IPS-11a (cell line): ENCODE data around the gene TMEM59L.
"Not testable (repeated sequence)": the region's sequence is repeated elsewhere in the genome, so short reads cannot be mapped to it uniquely, and the experiment has no call there.

Experiments
- H3K4me3 ChIP-seq: one replicate; pipeline ENCODE4 v1.5.1; 2013; ENCODE audit warnings: low read depth, low read length, control low read depth

TMEM59L gene

DNA sequence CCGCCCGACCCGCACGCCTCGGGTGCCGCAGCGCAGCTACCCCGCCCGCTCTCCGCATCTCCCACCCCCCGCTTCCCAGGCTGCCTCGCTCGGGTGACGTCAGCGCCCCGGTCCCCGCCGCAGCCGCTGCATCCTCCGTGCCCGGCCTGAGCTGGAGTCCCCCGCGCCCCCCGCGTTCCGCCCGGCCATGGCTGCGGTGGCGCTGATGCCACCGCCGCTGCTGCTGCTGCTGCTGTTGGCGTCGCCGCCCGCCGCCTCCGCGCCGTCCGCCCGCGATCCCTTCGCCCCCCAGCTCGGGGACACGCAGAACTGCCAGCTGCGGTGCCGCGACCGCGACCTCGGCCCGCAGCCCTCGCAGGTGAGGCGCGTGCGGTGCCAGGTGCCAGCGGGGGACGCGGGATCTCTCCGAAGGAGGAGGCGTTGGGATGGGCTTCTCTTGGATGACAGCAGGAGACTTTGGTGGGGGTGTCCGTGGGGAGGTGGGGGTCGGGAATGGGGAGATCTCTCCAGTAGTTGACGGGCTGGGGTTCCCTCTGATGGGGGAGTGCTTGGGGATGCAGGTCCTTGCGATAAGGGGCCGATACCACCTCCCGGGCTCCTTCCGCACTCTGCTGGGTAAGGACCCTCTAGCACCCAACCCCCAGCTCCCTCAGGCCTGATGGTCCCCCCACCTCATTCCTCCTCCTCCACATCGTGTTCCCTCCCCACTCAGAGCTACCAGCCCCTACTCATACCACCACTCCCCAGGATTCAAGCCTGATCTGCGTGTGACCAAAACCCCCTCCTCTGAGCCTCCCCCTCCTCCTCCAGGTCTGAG lies at the start of gene TMEM59L:
Gene TMEM59L (plus strand): TSS at position 99 of the 817 bp plus-strand sequence. CDS start 89 bp downstream, at position 188.
- peak within 1 kb of the TSS; percentile 47 for H3K4me3 ChIP-seq

DNA sequence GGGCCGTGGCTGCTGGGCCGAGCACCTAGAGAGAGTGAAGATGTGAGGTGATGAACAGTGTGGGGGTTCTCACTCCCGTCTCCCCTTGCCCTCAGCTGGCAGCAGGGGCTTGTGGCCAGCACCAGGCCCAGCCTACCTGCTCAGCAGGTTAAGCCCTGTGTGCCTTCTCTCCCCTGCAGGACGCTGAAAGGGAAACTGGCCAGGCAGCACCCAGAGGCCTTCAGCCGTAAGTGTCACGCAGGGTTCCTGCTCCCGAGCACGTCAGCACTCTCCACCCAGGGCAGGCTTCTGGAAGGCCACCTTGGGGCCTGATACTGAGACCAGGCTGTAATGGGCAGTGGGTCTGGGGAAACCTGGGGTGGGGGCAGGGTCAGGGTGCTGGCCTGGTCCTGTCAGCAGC lies 45.7 kb upstream of the TMEM59L start:
- H3K4me3 ChIP-seq: no peak overlapping the region

DNA sequence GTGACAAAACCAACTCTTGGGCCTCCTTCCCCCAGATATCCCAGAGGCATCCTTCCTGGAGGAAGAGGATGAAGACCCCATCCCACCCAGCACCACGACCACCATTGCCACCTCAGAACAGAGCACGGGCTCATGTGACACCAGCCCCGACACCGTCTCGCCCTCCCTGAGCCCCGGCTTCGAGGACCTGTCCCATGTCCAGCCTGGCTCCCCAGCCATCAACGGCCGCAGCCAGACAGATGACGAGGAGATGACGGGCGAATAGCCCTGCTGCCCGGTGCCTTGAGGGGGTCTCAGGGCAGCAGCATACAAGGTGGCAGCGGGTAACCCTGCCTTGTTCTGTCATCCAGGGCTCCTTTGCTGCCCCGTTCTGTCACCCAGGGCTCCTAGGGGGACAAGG lies 44.3 kb upstream of the TMEM59L start:
- H3K4me3 ChIP-seq: no peak overlapping the region

DNA sequence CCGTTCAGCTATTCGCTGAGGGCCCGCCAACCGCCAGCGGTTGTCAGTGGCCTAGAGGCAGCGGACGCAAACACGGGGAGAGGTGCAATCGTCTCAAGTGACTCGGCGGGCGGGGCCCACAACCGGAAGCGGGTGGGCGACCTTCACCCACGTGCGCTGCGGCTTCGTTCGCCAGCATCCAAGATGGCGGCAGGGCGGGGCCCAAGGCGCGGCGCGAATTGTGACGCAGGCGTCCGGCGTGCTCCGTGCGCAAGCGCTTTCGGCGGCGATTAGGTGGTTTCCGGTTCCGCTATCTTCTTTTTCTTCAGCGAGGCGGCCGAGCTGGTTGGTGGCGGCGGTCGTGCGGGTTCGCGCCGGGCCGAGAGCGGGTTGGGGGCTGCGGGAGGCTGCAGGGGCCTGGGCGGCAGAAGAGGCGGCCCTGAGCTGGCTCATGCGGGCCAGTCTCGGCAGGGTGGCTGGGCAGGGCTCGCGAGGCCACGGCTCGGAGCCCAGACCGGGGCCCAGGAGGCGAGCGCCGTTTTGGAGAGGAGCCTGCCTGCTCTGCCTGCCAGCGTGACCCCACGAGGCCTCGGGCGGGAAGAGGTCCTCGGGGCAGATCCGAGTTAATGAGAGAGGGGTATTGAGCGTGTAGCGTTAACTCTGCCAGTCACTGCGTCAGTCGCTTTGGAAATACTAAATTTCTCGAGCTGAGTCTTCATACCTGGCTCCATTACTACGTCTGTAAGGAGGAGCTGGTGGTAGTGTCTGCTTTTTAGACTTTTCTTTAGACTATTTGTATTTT lies 40.9 kb upstream of the TMEM59L start, which contains the start of gene UBA52:
Gene UBA52 (plus strand): TSS at position 294 of the 781 bp plus-strand sequence. CDS start 1,444 bp downstream, outside the sequence.
- H3K4me3 ChIP-seq: peak within 1 kb of the TSS; percentile 100

DNA sequence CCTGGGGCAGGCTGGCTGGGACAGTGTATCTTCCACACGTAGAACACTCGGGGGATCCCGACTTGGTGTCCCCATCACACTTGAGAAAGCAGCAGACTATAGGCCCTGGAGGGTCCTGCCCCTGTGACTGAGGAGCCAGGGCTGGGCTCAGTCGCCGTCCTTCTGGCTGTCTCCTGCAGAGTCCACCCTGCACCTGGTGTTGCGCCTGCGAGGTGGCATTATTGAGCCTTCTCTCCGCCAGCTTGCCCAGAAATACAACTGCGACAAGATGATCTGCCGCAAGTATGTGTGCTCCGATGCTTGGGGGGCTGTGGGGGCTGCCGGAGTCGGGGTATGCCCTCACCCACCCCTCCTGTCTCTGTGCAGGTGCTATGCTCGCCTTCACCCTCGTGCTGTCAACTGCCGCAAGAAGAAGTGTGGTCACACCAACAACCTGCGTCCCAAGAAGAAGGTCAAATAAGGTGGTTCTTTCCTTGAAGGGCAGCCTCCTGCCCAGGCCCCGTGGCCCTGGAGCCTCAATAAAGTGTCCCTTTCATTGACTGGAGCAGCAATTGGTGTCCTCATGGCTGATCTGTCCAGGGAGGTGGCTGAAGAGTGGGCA lies 37.9 kb upstream of the TMEM59L start:
- no peak overlapping the region for H3K4me3 ChIP-seq

DNA sequence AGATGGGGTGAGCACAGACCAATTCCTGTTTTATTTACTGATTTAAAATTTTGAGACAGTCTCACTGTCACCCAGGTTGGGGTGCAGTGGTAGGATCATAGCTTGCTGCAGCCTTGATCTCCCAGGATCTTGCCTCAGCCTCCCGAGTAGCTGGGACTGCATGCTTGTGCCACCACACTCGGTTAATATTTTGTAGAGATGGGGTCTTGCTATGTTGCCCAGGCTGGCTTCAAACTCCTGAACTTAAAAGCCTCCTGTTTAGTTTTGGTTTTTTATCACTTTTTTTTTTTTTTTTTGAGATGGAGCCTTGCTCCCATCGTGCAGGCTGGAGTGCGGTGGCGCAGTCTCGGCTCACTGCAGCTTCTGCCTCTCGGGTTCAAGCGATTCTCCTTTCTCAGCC lies 36.3 kb upstream of the TMEM59L start:
- no peak overlapping the region for H3K4me3 ChIP-seq

DNA sequence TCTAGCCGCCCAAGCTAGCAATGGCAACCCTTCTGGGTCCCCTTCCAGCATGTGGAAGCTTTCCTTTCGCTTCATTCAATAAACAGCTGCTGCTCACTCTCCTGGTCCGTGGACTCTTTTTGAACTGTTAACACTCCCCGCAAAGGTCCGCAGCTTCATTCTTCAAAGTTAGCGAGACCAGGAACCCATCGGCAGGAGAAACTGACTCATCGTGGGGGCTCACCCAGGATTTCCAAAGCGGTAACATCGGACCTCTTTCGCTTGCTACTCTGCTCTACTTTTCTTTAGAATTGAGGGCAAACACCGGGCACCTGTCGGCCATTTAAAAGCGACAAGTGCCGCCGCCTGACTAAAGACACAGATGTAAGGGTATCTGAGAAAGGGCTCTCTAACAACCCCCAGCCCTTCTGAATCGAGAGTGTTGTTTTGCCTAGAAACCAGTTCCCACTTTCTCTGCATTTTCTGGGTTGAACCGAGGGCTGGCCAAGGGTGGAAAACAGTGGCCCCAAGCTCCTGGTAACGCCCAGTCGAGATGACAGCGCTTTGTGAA lies 35.2 kb upstream of the TMEM59L start:
- no peak overlapping the region for H3K4me3 ChIP-seq

DNA sequence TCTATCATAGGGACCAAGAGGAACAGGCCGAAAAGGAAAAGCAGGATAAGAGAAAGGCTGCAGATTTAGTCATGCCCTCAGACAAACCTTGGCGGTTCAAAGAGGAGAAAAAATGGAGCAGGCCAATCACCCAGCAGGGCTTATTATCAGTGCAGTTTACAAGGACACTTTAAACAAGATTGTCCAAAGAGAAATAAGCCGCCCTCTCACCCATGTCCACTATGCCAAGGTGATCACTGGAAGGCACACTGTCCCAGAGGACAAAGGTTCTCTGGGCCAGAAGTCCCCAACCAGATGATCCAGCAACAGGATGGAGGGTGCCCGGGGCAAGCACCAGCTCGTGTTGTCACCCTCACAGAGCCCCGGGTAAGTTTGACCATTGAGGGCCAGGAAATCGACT lies 32.4 kb upstream of the TMEM59L start:
- no peak overlapping the region for H3K4me3 ChIP-seq

DNA sequence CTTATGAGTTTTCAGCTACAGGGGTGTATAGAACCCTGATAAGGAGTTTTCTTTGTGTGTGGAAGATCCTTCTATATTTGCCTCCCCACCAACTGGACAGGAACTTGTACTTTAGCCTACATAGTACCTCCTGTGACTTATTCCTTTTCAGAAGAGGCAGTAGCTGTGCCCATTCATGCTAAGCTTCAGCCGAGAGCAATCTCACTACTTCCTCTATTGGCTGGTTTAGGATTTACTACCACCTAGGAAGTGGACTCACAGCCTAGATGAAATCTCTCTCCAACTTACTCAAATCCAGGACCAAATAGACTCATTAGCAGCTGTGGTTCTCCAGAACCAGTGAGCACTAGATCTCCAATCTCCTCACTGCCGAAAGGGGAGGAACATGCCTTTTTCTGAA lies 26.4 kb upstream of the TMEM59L start:
- H3K4me3 ChIP-seq: no peak overlapping the region

DNA sequence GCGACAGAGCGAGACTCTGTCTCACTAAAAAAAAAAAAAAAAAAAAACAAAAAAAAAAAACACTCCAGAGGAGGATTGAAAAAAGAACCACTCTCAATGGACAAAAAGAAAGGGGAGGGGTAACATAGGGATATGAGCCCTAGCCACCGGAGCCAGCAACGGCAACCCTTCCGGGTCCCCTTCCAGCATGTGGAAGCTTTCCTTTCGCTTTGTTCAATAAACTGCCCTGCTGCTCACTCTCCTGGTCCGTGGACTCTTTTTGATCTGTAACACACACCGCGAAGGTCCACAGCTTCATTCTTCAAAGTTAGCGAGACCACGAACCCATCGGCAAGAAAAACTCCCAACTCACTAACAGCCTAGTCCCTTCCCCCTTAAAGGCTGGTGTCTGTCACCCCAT lies 25.1 kb upstream of the TMEM59L start:
- no peak overlapping the region for H3K4me3 ChIP-seq

DNA sequence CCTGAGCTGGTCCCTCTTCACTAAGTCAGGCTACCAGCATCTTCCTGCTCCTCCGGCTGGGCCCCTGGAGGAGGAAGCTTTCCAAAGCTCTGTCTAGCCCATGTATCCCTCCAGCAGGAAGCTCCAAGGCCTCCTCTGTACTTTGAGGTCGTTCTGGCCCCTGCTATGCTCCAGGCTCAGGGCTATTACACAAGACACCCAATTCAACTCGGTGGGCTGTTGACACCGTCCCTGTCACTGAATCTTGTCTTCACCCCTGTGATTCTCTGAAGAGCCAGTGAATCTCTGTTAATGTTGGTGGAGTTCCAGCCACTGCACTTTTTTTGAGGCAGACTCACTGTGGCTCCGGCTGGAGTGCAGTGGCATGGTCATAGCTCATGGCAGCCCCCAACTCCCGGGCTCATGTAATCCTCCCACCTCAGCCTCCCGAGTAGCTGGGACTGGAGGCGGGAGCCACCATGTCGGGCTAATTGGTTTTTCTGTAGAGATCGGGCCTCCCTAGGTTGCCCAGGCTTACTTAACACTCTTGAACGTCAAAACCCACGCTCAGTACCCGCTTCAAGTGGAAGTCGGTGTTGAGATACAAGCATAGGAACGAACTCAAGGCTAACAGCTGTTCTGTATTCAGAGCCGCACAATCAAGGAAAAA lies 24.6 kb upstream of the TMEM59L start:
- peak overlapping the region; percentile 89 for H3K4me3 ChIP-seq

DNA sequence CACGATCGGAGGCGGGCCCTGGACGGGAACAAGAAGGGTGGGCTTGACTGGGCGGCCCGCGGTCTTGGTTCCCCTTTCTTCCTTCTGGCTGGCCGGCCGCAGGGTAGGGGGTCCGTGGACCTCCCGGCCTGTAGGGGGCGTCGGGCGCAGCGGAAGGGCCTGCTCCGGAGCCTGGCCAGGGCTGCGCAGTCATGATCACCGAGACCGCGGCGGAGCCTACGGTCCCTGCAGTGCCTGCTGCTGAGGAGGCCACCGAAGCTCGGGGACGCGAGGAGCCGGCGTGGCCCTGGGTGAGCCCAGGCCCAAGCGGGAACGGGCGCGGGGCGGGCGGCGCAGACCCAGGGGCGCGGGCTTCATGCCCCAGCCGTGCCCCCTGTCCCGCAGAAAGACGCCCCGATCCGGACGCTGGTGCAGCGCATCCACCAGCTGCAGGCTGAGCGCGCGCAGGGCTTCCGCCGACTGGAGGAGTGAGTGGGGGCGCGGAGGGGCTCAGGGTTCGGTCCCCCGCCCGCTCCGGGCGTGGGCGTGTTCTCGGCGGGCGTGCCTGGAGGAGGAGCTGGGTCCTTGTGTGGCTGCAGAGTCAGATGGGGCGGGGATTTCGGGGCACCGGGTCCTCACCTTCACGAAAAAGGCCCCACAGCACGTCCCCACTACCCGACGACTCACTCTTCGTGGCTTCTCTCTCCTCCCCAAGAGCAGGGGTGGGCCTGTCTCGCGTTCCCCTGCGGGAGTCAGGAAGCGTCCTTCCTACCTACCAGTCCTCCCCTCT lies 23.9 kb upstream of the TMEM59L start, which contains the start of gene REX1BD:
Gene REX1BD (plus strand): TSS at position 188 of the 769 bp plus-strand sequence. CDS start 4 bp downstream, at position 192.
- H3K4me3 ChIP-seq: peak within 1 kb of the TSS; percentile 89

DNA sequence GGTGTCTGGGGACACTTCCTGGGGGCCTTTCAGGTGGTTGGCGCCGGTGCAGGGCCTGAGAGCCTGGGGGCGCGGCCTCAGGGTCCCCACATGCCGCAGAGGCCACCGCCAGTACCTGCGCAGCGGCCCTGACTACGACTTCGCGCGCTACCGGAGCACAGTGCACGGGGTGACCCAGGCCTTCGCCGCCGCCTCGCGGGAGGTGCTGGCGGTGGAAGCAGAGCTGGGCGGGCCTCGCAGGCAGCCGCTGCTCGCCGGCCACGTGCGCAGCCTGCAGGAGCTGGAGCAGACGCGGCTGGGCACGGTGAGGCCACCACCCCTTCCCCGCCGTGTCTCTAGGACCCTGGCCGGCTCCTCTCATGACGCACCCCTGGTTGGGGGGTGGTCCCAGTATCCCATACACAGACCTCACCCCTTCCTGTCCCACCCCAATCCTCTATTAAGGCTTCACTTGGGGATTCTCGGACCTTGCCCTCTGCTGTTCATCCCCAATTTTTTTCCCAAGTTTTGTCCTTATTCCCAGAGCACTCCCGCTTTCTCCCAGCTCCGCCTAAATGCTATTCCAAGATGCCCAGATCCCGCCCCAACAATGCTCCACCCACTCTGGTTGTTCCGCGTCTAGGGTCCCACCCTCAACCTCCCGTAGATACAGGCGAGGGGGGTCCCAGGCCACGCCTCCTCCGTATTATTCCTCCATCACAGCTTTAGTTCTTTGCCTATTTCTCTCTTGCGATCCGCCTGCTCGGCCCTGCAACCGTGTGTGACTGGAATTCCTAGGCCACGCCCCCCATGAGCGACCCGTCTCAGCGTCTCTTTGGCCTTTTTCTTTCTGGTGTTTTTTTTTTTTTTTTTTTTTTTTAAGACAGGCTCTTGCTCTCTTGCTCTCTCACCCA lies 23.0 kb upstream of the TMEM59L start:
- H3K4me3 ChIP-seq: peak overlapping the region; percentile 89

DNA sequence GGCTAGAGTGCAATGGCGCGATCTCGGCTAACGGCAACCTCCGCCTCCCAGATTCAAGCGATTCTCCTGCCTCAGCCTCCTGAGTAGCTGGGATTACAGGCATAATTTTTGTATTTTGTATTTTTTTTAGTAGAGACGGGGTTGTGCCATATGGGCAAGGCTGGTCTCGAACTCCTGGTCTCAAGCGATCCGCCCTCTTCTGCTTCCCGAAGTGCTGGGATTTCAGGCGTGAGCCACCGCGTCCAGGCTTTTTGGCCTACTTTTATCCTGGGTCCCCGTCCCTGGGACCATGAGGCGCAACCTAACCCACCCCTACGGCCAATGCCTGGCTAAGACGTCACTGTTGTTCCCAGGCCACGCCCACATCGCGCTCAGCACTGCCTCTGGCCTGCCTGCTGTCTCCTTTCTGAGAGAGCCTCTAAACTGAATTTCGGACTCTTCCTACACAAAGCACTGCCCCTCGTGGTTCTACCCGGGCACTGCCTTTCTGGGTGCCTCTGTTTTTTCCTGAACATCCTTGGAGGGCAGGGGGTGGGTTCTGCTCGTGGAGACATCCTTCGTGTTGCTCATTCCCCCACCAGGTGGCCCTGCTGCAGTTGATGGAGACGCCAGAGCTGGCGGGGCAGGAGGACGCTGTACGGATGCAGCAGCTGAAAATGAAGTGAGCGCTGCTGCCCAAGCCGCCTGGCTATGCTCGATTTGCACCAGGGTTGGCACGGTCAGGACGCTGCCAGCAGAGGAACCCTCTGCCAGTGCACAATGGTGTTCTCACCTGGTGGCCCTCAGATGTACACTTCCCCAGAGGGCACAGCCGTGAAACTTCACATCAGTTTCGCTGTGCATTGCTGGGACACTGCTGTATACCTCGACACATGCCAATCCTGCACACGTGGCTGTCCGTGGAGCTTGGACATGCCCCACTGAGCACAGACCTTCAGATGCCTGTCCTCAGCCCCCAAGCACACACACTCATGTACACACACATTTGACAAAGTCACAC lies 22.1 kb upstream of the TMEM59L start:
- peak overlapping the region; percentile 89 for H3K4me3 ChIP-seq

DNA sequence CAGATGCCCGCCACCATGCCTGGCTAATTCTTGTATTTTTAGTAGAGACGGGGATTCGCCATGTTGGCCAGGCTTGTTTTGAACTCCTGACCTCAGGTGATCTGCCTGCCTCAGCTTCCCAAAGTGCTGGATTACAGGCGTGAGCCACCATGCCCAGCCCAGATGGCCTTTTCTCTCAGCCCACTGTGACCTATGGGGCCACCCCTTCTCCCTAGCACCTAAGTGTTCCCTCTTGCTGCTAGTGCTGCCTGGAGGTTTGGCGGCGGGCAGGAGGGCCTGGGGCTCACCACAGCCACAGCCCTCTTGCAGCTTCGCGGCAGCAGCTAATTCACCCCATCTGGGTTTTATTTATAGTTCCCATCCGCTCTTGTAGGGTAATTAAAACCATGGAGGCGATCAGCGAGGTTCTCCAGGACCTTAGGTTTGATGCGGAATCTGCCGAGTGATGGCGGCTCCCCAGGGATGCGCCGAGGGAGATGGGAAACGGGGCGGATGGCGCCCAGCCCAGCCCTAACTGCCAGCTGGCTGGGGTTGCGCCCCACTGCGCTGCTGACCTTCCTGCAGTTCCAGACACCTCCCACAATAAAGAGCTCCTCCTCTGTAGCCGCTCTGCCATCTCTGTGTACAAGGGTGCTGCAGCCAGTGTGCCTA lies 20.8 kb upstream of the TMEM59L start:
- H3K4me3 ChIP-seq: no peak overlapping the region

DNA sequence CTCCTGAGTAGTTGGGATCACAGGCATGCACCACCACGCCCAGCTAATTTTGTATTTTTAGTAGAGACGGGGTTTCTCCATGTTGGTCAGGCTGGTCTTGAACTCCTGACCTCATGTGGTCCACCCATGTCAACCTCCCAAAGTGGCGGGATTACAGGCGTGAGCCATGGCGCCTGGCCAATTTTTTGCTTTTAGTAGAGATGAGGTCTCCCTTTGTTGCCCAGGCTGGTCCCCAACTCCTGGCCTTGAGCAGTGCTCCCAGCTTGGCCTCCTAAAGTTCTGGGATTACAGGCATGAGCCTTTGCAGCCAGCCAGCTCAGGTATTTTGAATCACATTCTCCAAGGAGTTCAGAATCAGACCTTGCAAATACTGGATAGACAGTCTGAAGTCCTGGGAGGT lies 19.9 kb upstream of the TMEM59L start:
- not testable (repeated sequence) for H3K4me3 ChIP-seq
